Stimulated activated CD8-positive, alpha-beta memory T cell treated with anti-CD3 and anti-CD28 coated beads, Interleukin-4, amount 100 ng/mL, for 48 hours (primary cell): ENCODE results near the gene MEI4.
"Not testable (repeated sequence)": the region's sequence is repeated elsewhere in the genome, so short reads cannot be mapped to it uniquely, and the experiment has no call there.

ENCODE experiments used
- DNase-seq: peaks from one replicate; pipeline ENCODE4 v3.0.0-alpha.2; 2020

Gene MEI4, protein sequence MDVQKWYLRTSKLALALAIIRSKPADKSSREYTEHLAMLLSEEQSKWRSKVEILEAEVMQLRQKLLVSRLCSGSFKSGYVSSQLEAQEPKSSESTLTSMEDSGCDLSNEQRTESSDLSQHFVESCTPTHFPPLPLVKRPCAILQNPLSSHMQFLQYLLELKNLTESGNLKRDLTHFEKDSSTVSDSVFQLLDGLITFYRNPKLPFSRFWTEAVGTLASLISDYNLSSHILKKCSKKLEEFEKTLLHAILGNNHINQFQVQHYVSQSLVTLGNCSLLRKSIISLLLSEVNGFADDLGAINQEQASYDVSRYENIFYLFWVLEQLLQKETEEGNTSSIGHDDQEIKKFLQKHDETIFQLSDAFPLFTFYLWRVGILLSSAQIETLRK

DNA sequence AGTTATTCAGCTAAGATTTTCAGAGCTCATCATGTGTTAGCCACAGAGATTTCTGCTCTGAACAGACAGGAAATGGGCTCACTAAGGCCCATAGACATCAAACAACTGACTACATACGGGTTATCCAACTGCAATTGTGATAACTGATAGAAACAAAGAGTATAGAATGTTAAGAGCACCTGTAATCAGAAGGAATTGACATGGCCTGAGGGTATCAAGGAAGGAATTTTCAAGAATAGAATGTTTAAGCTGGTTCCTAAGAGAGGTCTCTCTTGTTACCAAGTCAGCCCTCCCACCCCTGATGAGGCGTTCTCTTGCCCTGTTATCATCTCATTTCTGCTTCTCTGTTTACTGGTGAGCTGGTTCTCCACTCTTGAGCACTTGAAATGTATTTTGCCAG is at the start of gene MEI4:
TSS of gene MEI4 (plus strand) at position 301 of the 400 bp plus-strand sequence. CDS start 37,633 bp downstream, outside the sequence.
- DNase-seq: no peak

DNA sequence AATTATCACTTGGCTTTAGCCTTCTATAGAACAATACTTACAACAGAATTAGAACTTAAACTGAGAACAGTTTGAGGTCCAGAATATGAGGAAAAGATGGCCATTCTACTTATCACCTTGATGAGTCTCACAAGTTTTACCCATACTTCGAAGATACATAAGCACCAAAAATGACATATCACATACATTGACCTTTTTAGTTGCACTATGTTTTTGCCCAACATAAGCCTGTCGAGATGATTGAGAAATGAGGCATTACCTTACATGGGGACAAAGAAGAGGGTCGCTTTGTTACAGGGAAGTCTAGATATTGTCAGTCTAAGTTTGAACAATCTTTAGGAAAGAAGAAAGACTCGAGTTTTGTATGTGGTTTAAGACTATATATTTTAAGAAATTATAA is 48.4 kb upstream of the MEI4 start:
- DNase-seq: no peak

DNA sequence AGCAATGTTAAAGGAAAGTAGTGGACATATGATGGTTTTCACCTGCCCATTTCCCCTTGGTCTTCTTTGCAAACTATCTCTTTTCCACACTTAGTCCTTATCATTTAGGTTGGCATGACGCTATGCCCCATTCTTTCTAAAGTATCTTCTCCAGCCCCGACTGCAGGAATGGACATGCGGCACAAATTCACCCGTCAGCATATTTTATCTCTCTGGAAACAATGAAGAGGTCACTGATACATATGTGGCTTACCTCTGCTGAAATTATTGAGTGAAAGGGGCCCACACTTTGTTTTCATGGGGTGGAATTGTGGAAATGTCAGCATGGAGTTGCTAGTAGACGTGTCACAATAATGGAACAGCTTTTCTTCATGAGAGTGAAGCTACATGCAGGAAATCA is 45.8 kb upstream of the MEI4 start:
- no peak for DNase-seq

DNA sequence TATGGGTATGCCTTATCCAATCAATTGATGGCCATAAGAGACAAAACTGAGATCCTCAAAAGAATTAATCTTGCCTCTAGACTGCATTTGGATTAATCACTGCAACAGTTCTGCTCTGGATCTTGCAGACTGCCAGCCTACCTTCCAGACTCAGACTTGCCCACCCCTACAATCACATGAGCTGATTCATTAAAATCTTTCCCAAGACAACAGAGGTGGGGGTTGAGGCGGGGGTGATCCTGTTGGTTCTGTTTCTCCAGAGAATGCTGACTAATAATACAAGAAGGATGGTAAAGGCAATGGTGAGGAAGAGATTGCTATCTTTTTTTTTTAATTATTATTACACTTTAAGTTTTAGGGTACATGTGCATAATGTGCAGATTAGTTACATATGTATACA is 43.7 kb upstream of the MEI4 start:
- no peak for DNase-seq

DNA sequence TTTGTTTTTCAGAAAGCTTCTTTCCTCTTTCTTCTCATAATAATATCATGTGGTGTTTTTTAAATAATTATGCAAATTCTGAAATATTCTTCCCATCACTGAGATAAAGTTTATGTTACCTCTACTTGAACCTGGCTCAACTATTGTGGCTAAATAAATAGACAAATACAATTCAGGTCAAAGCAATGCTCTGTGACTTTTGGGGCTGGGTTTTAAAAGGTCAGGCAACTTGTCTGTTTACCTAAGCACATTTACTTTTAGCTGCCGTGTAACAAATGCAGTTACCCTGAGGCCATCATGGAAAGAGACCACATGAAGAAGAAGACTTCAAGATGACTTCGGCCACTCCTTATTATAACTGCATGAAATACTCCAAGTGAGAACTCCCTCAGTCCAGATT is 33.7 kb upstream of the MEI4 start:
- DNase-seq: no peak

DNA sequence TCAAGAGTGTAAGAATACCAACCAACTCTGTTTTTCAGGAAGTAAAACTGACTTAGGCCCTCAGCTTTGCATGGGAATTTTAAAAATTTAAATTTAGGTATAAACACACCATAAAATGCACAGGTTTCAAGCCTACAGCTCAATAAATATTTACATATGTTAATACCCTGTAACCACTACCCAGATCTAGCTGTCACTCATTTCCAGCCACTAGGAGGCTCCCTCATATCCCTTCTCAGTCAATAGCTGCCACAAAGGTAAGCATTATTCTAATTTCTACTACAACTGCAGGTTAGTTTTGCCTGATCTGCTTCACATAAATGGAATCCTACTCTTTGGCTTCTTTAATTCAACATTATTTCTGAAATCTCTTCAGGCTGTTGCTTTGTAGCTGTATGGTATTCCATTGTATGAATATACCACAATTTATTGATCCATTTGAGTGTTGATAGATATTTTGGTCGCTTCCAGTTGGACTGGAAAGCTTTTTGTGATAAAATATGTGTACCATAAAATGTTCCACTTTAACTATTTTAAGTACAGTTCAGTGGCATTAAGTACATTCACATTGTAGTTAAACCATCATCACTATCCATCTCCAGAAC is 32.5 kb upstream of the MEI4 start:
- no peak for DNase-seq

DNA sequence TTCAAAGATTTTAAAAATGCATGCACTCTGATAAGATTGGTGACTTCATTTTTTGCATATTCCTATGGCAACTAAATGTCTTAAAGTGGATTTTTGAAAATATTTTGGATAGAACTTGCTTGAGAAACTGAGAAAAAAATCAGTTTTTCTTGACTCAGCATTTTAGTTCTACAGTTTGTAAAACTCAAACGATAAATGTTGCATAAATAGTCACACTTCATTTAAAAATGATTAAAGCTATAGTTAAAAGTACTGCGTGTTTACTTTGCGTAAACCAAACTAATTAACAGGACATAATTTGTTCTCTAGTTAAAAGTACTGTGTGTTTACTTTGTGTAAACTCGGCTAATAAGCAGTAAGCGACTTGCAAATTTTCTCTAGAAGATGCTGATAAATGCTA is 28.3 kb upstream of the MEI4 start:
- no peak for DNase-seq

DNA sequence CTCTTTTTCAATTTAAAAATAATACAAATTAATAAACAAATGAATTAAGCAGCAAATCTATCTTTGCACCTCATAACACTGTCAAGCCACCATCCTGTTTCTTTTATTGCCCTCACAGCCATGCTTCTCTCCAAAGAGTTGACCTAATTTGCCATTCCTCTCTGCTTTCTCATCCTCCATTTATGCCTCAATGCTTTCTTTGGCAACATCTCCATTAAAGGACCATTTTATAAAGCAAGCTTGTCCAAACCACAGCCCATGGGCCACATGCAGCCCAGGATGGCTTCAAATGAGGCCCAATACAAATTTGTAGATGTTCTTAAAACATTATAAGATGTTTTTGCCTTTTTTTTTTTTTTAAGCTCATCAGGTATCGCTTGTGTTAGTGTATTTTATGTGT is 26.4 kb upstream of the MEI4 start:
- no peak for DNase-seq

DNA sequence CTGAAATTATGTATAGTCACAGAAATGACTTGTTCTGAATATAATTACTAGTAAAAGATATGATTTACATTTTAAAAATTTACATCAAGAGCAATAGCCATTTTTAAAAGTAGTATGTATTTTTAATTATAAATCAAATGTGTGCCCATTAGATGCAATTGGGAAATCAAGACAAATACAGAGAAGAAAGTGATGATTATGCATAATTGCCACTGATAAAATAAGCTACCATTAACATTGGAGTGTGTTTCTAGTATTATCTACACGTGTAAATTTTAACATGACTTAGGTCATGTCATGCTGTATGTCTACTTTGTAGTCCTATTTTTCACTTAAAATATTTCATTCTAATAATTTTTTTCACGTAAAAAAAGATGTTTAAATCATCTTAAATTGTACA is 22.8 kb upstream of the MEI4 start:
- no peak for DNase-seq

DNA sequence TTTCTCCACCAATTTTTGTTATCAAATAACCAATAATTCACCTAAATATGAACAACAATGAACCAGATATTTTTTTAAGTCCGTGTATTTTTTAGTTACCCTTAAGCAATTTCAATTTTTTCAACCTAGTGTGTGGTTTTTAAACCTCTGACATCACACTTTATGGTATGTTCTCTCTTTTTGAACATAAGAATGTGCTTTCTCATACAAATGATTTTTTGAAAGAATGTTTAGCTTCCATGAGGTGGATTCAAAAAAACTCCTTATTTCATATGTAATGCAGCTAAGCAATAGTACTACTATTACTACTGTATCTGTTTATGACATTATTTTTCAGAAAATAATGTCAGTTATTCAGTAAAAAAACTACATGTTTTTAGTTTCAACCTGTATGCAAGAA is 19.4 kb upstream of the MEI4 start:
- DNase-seq: no peak

DNA sequence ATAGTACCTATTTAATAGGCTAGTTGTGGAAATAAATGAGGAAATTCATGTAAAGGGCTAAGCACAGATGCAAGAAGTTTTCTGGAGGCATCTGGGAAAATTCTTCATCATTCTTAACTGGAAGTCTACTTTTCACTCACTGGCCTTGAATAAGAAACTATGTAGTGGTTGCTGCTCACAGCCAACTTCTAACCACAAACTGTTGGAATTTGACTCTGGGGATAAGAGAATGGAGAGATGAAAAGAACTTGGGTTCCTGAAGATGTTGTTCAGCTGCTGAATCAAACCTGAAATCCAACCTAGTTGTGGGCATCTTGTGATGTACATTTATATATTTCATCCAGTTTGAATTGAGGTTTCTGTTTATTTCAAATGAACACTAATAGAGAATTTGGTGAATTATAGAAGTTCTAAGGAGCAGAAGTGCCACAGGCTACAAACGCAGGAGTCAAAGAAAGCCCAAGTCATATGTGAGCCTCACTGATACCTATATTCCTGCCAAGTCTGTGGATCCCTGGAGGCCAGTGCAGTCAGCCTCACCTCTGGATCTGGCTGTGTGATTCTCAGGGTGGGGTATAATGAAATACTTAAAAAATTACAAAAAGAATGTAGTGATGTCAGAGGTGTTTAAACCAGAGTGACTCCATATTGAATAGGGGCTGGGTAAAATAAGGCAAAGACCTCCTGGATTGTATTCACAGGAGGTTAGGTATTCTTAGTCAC is 18.7 kb upstream of the MEI4 start:
- no peak for DNase-seq

DNA sequence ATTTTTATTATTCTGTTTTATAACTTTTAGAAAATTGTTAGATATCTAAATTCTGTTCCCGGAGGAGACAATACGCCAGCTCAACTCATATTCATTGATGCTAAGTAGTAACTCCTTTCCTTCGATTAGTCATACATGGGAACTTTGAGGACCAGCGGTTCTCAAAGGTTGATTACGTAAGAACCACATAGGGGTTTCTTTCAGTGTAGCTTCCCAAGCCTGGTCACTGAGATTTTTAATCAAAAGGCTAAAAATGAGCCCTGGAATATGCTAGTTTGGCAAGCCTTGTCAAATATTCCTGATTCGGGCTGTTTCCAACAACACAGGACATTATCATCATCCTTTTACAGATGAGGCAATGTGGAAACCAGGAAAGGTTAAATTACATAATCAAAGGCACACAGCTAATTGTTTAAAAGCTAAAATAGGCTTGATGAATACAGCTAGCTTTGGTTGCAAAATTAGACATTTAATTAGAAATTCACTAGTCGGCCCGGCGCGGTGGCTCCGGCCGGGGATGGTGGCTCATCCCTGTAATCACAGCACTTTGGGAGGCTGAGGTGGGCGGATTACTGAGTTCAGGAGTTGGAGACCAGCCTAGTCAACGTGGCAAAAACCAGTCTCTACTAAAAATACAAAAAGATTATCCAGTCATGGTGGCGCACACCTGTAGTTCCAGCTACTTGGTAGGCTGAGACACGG is 14.6 kb upstream of the MEI4 start:
- DNase-seq: no peak

DNA sequence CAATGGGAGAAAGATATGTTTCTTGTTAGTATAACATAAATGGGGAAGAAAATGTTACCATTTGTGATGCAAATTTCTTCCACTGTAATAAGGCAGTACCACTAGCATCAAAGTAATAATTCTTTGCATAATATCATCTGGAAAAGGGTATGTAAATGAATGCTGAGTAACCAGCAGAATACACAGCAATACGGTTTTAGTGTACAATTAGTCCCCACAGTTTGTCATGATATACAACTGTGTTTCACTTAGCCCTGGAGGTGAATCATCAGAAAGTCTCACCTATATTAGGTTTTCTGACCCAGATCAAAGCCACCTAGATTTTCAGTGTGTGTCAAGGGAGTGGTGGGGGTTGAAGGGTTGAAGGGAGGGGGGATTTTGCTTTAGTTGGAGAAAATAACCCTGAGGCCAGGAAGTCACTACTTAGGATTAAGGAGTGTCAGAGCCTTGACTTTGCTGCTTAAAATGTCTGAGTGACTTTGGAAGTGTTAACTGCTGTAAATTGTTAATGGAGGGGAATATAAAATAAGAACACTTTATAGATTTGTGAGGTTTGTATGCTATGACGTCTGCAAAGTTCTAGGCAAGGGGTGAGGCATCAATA is 8.6 kb upstream of the MEI4 start:
- no peak for DNase-seq

DNA sequence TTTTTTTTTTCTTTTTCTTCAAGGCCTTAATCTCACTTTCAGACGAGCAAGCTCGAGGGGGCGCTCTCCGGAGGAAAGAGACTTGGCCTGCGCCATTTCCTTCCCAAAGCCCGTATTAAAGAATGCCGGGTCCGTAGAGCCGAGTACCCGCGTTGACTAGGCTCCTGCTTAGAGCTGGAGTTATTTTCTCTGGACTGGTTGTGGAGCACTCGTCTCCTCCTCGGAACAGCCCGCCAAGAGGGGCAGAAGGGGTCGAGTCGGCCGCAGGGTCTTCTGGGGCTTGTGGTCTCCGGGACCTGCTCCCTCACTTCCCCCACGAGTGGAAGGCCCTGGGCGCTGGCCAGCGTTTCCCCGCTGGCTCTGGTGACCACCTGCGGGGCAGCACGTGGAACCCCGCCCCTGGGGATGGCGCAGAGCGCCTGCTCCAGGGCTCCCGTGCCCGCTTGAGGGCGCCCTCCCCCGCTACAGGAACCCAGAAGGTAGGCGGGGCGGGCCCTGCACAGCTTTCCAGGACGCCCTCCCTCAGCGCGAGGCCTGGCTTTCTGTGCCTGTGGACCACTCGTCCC is 2.7 kb upstream of the MEI4 start:
- DNase-seq: peak; percentile 33

DNA sequence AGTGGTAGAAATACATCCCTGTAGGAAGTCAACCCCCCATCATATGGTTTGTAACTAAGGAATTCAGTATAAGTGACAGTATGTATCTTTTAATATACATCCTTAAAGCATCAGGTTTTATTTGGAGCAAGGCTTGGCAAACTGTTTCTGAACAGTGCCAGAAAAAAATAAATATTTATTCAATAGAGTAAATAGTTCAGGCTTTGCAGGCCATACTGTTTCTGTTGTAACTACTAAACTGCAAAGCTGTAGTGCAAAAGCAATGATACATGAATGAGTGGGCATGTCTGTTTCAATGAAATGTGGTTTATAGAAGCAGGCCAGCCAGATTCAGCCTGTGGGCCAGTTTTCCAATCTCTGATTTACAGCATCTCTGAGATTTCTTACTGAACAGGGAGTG is 977 bp downstream of the MEI4 start:
- DNase-seq: no peak

DNA sequence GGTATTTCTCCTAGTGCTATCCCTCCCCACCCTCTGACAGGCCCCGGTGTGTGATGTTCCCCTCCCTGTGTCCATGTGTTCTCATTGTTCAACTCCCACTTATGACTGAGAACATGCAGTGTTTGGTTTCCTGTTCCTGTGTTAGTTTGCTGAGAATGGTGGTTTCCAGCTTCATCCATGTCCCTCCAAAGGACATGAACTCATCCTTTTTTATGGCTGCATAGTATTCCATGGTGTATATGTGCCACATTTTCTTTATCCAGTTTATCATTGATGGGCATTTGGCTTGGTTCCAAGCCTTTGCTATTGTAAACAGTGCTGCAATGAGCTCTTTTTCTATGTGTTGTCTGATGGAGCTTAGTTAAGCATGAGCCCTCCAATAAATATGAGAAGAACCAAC is 2.2 kb downstream of the MEI4 start:
- DNase-seq: not testable (repeated sequence)

DNA sequence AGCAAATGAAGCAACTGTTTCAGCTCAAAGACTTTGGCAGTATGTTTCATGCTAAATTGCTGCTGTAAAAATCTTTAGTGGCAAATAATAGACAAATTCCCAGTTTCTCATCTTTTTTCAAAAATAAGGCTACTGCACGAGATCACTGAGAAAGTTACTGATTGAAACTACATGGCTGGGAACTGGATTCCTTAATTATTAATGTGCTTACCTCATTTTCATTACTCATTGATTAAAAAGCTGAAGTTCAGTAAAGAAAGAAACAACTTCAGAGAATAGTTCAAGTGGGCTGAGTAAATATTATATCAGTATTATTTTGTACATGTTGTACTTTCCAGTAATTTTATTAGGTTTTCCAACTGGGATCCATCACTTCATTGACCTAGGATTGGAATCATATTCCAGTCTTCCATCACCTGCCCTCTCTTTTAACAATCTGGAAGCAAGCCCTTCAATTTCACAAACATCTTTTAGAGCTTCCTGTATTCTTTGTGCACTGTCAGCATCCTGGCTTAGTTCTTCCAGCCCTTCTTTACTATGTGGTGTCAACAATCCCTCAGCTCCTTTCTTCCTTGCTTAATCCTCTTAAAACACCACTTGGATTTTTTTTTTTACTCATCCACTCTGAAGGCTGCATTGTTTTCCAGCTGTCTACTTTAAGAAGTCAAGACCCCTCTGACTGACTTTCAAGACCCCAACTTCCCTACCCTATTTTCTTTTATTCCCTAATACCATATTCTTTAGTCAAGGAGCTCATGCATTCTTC is 4.3 kb downstream of the MEI4 start:
- DNase-seq: no peak

DNA sequence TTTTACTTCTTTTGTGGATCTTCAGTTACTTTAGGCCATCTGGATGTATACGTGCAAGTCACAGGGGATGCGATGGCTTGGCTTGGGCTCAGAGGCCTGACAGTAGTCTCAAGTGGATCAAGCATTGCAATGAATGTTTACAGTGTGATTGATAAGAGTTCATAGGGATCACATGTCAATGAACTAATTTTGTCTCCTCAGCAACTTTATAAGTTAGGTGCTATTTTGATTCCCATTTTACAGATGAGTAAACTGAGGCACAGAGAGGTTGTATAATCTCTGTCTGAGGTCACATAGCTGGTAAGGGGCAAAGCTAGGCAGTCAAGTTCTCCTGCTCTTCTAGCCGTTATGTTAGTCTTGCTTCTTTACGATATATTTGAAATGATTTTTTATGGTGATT is 13.5 kb downstream of the MEI4 start:
- no peak for DNase-seq

DNA sequence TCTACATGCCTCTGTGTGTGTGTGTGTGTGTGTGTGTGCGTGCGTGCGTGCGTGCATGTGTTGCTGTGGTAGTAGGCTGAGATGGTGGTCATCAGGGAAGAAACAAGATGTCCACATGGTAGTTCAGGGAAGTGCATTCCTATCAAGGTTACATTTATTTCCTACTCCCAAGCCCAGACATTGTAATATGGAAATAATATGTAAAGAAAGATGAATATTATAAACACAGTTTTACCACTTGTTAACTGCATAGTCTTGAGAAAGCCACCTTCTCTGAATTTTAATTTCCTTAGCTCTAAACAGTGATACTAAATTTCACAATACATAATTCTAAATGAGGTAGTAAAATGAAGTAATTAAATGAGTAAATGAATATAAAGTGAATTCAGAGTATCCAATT is 14.0 kb downstream of the MEI4 start:
- DNase-seq: no peak

DNA sequence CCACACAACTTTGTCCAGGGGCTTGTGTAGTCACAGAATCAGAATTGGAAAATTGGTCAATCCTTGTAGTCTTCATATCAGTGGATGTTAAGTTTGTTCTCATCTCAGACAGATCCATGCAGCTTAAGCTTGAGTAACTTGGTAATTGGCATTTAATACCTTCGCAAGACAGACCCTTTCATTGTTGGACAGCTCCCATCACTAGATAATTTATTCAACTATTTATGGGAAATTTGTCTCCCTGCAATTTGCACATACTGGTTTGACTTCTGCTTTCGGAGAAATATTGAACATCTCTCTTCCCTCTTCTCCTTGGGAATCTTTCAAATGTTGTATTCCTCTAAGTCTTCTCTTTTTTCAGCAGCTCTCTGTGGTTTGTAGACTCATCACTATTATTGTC is 17.1 kb downstream of the MEI4 start:
- DNase-seq: no peak

DNA sequence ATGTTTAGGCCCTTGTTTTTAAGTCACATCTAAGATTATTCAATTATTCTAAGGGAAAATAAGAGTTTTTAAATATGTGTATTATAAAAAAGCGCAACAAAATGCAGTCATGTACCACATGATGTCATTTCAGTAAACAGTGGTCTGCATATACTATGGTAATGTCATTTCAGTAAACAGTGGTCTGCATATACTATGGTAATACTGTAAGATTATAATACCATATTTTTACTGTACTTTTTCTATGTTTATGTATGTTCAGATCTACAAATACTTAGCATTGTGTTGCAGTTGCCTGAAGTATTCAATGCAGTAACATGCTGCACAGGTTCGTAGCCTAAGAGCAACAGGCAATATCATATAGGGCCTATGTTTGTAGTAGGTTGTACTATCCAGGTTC is 21.4 kb downstream of the MEI4 start:
- DNase-seq: no peak

DNA sequence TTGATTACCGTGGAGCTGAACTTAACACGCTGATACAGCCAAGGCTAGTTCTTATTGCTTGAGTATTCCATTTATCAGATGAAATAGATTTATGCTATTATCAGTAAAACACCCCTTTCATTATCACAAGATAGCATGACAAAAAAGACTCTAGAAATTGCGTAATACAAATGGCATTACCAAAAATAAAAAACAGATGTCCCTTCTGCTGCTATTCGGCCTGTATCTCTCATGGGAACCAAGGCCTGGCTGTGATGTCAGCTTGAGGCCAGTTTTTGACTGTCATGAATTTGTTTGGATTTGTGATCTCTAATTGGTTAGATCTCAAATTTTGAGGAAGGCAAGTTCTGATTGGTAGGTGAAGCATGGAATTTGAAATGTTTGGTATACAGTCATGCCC is 25.2 kb downstream of the MEI4 start:
- no peak for DNase-seq
